Stimulated activated CD4-positive, alpha-beta T cell treated with anti-CD3 and anti-CD28 coated beads, Interleukin-1b, Interleukin-23, amount 100 ng/mL, for 1 hour (primary cell): Measurements from ENCODE around the gene DERA.
"Not testable (repeated sequence)": the region's sequence is repeated elsewhere in the genome, so short reads cannot be mapped to it uniquely, and the experiment has no call there.

ENCODE experiments used
- DNase-seq, 2 donors: peaks; one replicate each; pipeline ENCODE4 v3.0.0-alpha.2; 2020; ENCODE audit warnings: low read depth in 2 of 2

The DERA gene

GRCh38 chr12:15963271-15963670 is 52.1 kb downstream of the DERA start:
- DNase-seq, result no peak

DNA sequence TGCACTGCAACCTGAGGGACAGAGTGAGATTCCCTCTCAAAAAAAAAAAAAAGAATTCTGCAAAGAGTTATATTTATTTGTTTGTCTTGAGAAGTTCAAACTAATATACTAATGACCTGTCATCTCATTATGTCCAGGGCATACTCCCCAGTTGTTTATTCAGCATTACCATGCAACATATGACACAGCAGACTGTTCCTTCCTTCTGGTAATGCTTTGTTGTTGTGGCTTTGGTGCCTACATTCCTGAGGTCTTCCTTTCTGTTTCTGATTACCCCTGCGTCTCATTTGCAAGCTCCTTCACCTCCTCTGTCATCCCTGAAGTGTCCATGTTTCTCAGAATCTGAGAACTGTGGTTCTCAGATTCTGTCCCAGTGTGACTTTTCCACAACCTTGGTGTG is 55.3 kb downstream of the DERA start:
- DNase-seq, result no peak

- not testable (repeated sequence) for DNase-seq
Measured at GRCh38 chr12:15967053-15967452, 55.9 kb downstream of the DERA start.

DNA sequence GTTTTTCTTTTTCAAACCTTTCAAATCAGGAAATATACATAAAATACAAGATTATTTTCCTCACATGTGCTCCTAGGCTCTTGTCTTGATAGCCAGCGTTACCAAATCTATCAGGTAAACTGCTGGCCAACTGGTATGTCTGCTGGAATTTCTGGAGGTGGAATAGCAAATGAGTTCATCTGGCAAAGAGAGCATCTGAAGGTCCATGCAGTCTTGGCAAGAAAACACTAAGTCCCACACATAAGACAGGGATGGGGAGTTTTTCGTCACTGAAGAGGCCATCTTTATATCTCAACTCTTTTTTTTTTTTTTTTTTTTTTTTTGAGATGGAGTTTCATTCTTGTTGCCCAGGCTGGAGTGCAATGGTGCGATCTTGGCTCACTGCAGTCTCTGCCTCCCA is 60.1 kb downstream of the DERA start:
- DNase-seq, result no peak

- no peak for DNase-seq
Measured at GRCh38 chr12:15972894-15973293, 61.8 kb downstream of the DERA start.

DNA sequence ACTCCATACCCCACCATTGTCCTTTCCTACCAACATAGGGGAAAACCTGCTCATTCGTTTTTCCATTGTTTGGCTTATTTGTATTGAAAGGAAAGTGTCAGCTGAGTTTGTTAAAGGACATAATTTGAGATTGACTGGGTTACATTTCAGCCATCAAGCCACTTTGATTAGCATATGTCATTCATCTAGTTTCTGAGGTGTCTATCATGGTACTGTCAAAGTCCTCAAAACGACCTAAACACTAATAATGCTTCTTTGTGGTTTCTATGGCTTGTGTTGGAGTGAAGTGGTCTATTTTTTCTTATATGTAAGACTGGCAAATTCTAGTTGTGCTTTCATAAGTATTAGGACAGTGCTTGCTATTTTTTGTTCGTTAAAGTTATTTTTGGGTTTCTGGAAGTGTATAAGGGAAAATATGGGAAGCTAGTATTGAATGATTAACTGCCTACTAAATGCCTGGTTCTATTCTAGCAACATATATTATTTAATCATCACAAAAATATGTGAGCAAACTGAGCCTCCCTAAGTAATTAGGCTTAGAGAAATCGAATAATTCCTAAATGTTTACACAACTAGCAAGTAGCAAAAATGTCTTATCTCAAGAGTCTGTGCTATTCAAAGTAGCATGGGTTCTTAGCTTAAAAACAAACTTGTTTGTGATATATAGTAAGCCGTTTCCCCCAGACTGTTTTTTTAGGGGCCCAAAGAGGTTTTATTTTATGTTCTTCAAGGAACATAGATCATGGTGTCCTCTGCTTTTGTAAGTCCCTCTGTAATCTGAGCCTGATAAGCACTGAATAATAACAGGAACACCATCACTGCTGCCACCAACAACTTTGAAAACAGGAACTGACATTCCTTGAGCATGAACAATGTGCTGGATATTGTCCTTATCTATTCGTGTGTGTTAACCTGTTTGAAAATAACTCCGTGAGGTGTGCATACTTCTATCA is 67.1 kb downstream of the DERA start:
- no peak for DNase-seq

- no peak for DNase-seq
Measured at GRCh38 chr12:15979096-15980092, 68.3 kb downstream of the DERA start.

DNA sequence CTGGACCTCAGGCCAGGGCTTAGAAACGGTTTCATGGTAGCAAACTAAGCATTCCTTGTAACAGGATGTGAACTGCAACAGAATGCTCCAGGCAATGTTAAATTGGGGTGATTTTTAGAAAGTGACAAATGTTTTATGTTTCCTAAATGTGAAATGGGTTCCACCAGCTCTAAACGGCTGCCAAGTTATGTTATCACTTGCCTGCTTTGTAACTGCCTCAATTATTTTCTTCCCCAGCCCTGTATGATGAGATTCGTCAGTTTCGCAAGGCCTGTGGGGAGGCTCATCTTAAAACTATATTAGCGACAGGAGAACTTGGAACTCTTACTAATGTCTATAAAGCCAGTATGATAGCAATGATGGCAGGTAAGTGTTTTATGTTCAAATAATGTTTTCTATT is 70.9 kb downstream of the DERA start:
- no peak for DNase-seq

DNA sequence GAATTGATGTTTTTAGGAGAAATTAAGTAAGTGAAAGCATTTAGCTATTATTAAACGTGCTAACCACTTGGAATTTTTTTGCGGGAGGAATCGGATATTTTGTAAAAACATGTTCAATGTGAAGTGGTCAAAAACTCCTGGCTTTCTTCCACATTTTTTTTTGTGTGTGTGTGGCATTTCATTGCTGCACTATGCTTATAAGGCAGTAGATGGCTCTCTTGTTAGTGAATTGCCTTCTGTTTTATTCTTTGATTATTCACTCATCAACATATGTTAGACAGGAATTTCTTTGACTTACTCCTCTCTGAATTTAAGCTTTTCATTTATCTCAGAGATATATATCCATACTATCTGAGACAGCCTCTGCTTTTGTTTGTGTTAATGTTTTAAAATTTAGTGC is 71.3 kb downstream of the DERA start:
- no peak for DNase-seq

GRCh38 chr12:15982921-15983320 is 71.8 kb downstream of the DERA start:
- DNase-seq, result no peak

DNA sequence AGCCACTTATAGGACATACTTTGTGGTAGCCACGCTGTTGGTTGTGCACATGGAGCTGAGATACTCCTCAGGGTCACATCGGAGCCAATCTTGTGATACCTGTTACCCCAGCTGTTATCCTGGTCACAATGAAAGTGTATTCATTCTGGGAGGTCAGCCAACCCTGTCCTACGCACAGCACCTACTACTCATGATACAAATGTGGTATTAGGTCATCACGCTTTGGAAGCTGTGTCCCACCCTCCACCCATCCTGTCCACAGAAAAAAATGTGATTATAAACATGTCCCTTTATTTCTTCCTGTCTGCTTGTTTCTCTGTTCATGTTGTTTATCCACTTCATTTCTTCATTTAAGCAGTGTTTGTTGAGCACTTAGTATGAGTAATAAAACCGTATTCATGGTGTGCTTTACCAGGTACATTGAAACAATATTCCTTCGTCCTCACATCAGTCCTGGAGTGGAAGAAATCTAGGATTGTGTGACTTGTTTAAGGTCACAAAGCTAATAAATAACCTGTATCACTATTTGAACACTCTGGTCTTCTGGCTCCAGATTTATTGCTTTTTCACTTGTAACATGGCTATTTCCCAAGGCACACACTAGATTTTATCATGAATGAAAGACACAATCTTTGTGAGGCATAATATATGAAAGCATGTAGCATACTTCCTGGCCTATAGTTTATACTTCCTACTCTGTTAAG is 73.1 kb downstream of the DERA start:
- no peak for DNase-seq

- DNase-seq, result no peak
Measured at GRCh38 chr12:15984963-15985362, 73.8 kb downstream of the DERA start.

GRCh38 chr12:15987696-15988095 is 76.6 kb downstream of the DERA start:
- no peak for DNase-seq

DNA sequence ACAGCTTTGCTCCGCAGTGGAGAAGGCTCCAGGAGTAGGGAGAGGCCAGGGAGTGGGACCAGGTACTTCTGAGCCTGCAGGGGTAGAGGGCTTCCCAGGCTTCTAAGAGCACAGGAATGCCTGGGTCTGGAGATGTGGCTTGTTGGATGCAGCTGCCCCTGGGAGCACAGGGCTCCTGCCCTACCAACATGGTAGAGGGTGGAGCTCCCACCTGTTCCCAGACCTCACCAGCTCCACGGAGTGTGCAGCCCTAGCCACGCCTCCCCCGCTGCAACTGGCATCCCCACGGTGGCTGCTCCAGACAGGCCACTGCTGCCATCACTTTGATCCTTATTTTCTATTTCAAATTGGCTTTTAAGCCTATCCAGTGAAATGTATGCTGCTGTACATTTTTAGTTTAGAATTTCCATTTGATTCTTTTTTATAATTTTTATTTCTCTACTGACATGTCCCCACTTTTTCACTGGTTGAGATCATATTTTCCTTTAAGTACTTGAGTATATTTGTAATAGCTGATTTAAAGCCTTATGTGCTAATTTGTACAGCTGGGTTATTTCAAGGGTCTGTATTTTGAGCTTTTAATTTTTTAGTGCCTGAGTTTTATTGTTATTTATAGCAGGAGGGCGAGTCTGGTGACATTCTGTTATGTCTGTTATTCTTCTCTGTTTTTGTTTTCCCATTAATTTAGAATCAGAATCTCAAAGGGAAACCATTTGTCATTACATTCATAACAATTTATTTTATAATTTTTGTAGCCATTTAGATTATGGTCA is 78.0 kb downstream of the DERA start:
- no peak for DNase-seq

- DNase-seq, result no peak
Measured at GRCh38 chr12:15995801-15996200, 84.7 kb downstream of the DERA start.

- no peak for DNase-seq
Measured at GRCh38 chr12:15996254-15996653, 85.1 kb downstream of the DERA start.

GRCh38 chr12:15996948-15997347 is 85.8 kb downstream of the DERA start:
- DNase-seq, result no peak

- DNase-seq, result no peak
Measured at GRCh38 chr12:15997910-15998309, 86.8 kb downstream of the DERA start.

DNA sequence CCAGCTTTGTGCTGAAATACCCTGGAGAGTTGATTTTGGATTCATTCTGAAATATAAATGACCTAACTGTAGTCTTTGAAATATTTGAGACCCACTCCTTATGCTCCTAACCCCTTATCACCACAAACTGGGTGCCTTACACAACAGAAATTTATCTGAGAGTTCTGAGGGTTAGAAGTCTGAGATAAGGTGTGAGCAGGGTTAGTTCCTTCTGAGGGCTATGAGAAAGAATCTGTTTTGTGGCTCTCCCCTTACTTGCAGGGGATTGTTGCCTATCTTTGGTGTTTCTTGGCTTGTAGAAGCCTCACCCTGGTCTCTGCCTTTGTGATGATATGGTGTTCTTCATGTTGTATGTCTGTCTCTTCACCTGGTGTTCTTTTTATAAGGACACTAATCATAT is 91.7 kb downstream of the DERA start:
- no peak for DNase-seq

DNA sequence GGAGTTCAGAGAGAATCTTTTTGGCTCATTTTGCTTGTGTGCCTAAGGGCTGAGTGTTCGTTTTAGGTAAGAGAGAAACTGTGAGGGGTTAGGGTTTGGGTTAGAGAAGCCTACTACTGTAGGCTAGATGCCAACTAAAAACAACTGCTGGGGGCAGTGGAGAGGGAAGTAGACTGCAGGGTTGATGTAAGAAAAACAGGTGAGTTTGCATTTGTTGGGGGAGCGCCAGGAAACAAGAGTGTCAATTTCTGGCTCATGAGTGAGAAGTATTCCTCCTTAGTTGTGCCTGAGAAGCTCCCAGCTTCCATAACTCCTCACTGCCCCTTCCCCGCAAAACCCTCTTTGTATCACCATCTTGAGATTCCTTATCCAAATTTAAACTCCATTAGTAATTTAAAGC is 92.3 kb downstream of the DERA start:
- DNase-seq, result no peak

DNA sequence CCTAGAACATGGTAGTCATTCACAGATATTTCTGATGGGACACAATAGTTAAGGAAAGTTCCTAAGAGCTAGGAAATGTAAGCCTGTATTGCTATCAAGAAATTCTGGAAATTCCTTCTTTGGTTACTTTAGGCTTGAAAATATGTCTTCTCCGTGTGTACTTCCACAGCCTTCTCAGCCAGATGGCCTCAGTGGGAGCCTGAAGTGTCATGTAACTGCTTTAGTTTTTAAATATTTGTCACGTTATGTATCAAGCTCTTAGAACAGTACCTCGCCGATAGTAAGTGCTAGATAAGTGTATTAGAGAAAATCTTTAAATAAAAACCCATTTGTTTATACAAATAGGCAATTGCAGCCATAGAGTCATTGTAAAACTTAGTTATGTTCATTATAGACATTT is 95.6 kb downstream of the DERA start:
- DNase-seq, result no peak
